Testis (tissue), 2 donors: ENCODE measurements around the gene LRFN2.

Experiments used
- CTCF ChIP-seq, 3 experiments: fragments of 450-650 bp in 2 of 3; fragments of 200-600 bp in 1 of 3; sonication (generic) in 1 of 3; IDR thresholded peaks; one replicate each; pipeline ENCODE4 v1.5.1; 2016 to 2019; ENCODE audit warnings: antibody characterized with exemption in 3 of 3, mild to moderate bottlenecking in 2 of 3, moderate library complexity in 1 of 3
- POLR2A ChIP-seq: fragments of 450-650 bp; IDR thresholded peaks from one replicate; pipeline ENCODE4 v1.6.1; 2017; ENCODE audit warnings: antibody characterized with exemption, mild to moderate bottlenecking, moderate library complexity

GRCh38 chr6:40398034-40398691 is 189.0 kb downstream of the LRFN2 start:
- TF ChIP-seq CTCF (IDR thresholded peaks at IDR 0.05) = no peak
- TF ChIP-seq POLR2A = no peak
